NCI-H1092 treated with DMSO at 0.1 percent for 48 hours (cell line): Measurements from ENCODE around the gene RPRD1B.

ENCODE experiments used
- DNase-seq: peaks from one replicate; lab custom pipeline; 2025; lab: John Stamatoyannopoulos, UW

Gene RPRD1B

GRCh38 chr20:38033330-38034107, at the start of gene RPRD1B, which contains the start of gene TTI1:
Gene RPRD1B, plus strand, starts transcription at chr20:38033746. Its CDS starts 202 bp downstream, at chr20:38033948.
Gene TTI1, minus strand, starts transcription at chr20:38033456. Its CDS starts 19,640 bp downstream, at chr20:38013816.
- peak; percentile 95 for DNase-seq

- peak; percentile 94 for DNase-seq
Measured at GRCh38 chr20:37984018-37984785, 49.3 kb upstream of the RPRD1B start.

GRCh38 chr20:37986044-37986858, 47.3 kb upstream of the RPRD1B start:
- no peak for DNase-seq

- no peak for DNase-seq
Measured at GRCh38 chr20:37986873-37987601, 46.5 kb upstream of the RPRD1B start.

GRCh38 chr20:37987602-37988290, 45.8 kb upstream of the RPRD1B start:
- no peak for DNase-seq

GRCh38 chr20:37988306-37988954, 45.1 kb upstream of the RPRD1B start:
- no peak for DNase-seq

GRCh38 chr20:37989601-37990295, 43.8 kb upstream of the RPRD1B start:
- DNase-seq: no peak

- DNase-seq: no peak
Measured at GRCh38 chr20:37990571-37991151, 42.9 kb upstream of the RPRD1B start.

- no peak for DNase-seq
Measured at GRCh38 chr20:37991157-37991866, 42.2 kb upstream of the RPRD1B start.

- no peak for DNase-seq
Measured at GRCh38 chr20:37991908-37992307, 41.6 kb upstream of the RPRD1B start.

- no peak for DNase-seq
Measured at GRCh38 chr20:37992802-37993409, 40.6 kb upstream of the RPRD1B start.

GRCh38 chr20:37994512-37994911, 39.0 kb upstream of the RPRD1B start:
- no peak for DNase-seq

- no peak for DNase-seq
Measured at GRCh38 chr20:37995856-37996605, 37.5 kb upstream of the RPRD1B start.

GRCh38 chr20:37997516-37997915, 36.0 kb upstream of the RPRD1B start:
- DNase-seq: no peak

- no peak for DNase-seq
Measured at GRCh38 chr20:37999526-38000263, 33.9 kb upstream of the RPRD1B start.

- DNase-seq: no peak
Measured at GRCh38 chr20:38000293-38000692, 33.3 kb upstream of the RPRD1B start.
